CD4-positive, alpha-beta T cell (primary cell): ENCODE data around the gene SRRM5. TPM values are rescaled to one million over a fixed set of nuclear protein-coding genes. Genes with fewer than 3 reads are reported as not detected.
A peak's percentile ranks its signal among the peaks of the same experiment; 100 is the strongest.

Source experiments
- ATAC-seq: fragments of 200-7000 bp; cut with Tn5 transposase; one replicate; pipeline ENCODE4 v1.10.0; 2022; ENCODE audit warnings: mild to moderate bottlenecking; ENCODE audit not compliant: poor library complexity
- CTCF ChIA-PET: fragments of 350-600 bp; sonication (Branson Sonifier 250); formaldehyde crosslinking; loops from one replicate; lab custom pipeline; 2021; ENCODE audit warnings: antibody characterized with exemption, inconsistent platforms; lab: Charles Lee
- POLR2A ChIA-PET: fragments of 350-600 bp; sonication (Branson Sonifier 250); formaldehyde crosslinking; loops from one replicate; lab custom pipeline; 2021; ENCODE audit warnings: antibody characterized with exemption, inconsistent platforms; lab: Charles Lee
- DNase-seq, 14 experiments: peaks; one replicate each; pipeline ENCODE4 v3.0.0-alpha.2; 2013 to 2020; ENCODE audit warnings: mixed read lengths in 2 of 14
- H3K27ac ChIP-seq, 2 donors: one replicate each; pipeline versions ENCODE4 v1.5.1 to v1.7.0; 2013; ENCODE audit warnings: low read length in 2 of 2, low read depth in 1 of 2, mild to moderate bottlenecking in 1 of 2
- H3K27me3 ChIP-seq, 2 experiments: 1 replicate in 1 of 2; 2 replicates in 1 of 2; pipeline versions ENCODE4 v1.6.1 to v1.7.0; 2013; ENCODE audit warnings: low read length in 2 of 2, control low read depth in 1 of 2, mild to moderate bottlenecking in 1 of 2, moderate library complexity in 1 of 2; ENCODE audit not compliant: insufficient read depth in 2 of 2, control insufficient read depth in 1 of 2
- H3K36me3 ChIP-seq: one replicate; pipeline ENCODE4 v1.6.1; 2013; ENCODE audit warnings: low read length, control low read depth; ENCODE audit not compliant: insufficient read depth
- H3K4me1 ChIP-seq: one replicate; pipeline ENCODE4 v1.6.1; 2013; ENCODE audit warnings: low read length, control low read depth; ENCODE audit not compliant: insufficient read depth
- H3K4me3 ChIP-seq: one replicate; pipeline ENCODE4 v1.5.1; 2013; ENCODE audit warnings: mild to moderate bottlenecking, low read length, moderate library complexity
- H3K9me3 ChIP-seq, 2 experiments: 1 replicate in 1 of 2; 2 replicates in 1 of 2; pipeline versions ENCODE4 v1.6.1 to v1.7.0; 2013; ENCODE audit warnings: low read length in 2 of 2, mild to moderate bottlenecking in 2 of 2, control low read depth in 1 of 2, moderate library complexity in 1 of 2; ENCODE audit not compliant: control insufficient read depth in 1 of 2, insufficient read depth in 1 of 2
- H3K27ac Mint-ChIP-seq: one replicate; pipeline ENCODE4 v1.8.0; 2020; ENCODE audit warnings: mixed read lengths
- H3K27me3 Mint-ChIP-seq: one replicate; pipeline ENCODE4 v1.8.0; 2021; ENCODE audit warnings: mixed read lengths
- H3K36me3 Mint-ChIP-seq: one replicate; pipeline ENCODE4 v1.8.0; 2021; ENCODE audit warnings: low read depth, mixed read lengths
- H3K4me1 Mint-ChIP-seq: one replicate; pipeline ENCODE4 v1.8.0; 2021; ENCODE audit warnings: low read depth, mixed read lengths
- H3K4me3 Mint-ChIP-seq: one replicate; pipeline ENCODE4 v1.8.0; 2020; ENCODE audit warnings: mild to moderate bottlenecking, mixed read lengths
- H3K9me3 Mint-ChIP-seq: one replicate; pipeline ENCODE4 v1.8.0; 2020; ENCODE audit warnings: mixed read lengths
- CTCF ChIP-seq: fragments of 200-600 bp; IDR thresholded peaks from one replicate; pipeline ENCODE4 v1.8.0; 2022; ENCODE audit warnings: antibody characterized with exemption, mild to moderate bottlenecking
- intact Hi-C, 2 experiments: fragments of 100-400 bp; cut with DNase I in 1 of 2; cut with micrococcal nuclease in 1 of 2; formaldehyde crosslinking; loops; one replicate each; pipeline versions ENCODE4 v1.15.1 to v1.9.0; 2023 to 2025; cut with DNase I, micrococcal nuclease
- total RNA-seq, 174 experiments: library from RNA in 2 of 174; stranded (reverse) in 2 of 174; gene quantifications; one replicate each; pipeline ENCODE4 v1.2.3 and lab custom pipeline; 2021 to 2026

SRRM5 gene
- total RNA-seq, 2 experiments from 2014 or later: 0.25 to 0.56 TPM

- H3K27ac ChIP-seq: no peak overlapping the region
- H3K4me1 ChIP-seq: peaks cover 18% of the 10 kb centered on the region
- Mint-ChIP-seq H3K4me3 (peak overlapping the region; percentile 85), H3K36me3 (no peaks in the 10 kb centered on the region), H3K4me1 (peaks cover 13% of the 10 kb centered on the region), H3K9me3 (no peaks in the 10 kb centered on the region), H3K27ac (no peak overlapping the region), H3K27me3 (peaks cover 33% of the 10 kb centered on the region)
- H3K36me3 ChIP-seq: no peaks in the 10 kb centered on the region
- no peak for ATAC-seq
- POLR2A ChIA-PET: interaction anchor here (1.0 kb wide), 1 partner anchor 30 kb away, joined by 3 read pairs; no protein-coding TSS in a partner anchor
- no peak for TF ChIP-seq CTCF
- H3K4me3 ChIP-seq: no peak overlapping the region
- intact Hi-C loops: loop anchor here in 1 of 2 experiments (2.0 kb wide), 1 partner anchor 30 kb away; no protein-coding TSS in a partner anchor
- peak in 1 of 14 experiments; percentile 28 for DNase-seq
- H3K27me3 ChIP-seq: peaks cover 11 to 27% of the 10 kb centered on the region in 2 experiments
- CTCF ChIA-PET: no interaction called here
- H3K9me3 ChIP-seq: peaks cover 0 to 4% of the 10 kb centered on the region in 2 experiments
Observed at GRCh38 chr19:43638214-43638994, 26.5 kb downstream of the SRRM5 start.

- ATAC-seq (no peak), DNase-seq (peak in 1 of 14 experiments; percentile 41)
- H3K9me3 Mint-ChIP-seq: no peaks in the 10 kb centered on the region
- no peaks in the 10 kb centered on the region for H3K36me3 Mint-ChIP-seq
- Histone ChIP-seq H3K9me3 (peaks cover 0 to 4% of the 10 kb centered on the region in 2 experiments), H3K27ac (no peak overlapping the region), H3K27me3 (peaks cover 8 to 27% of the 10 kb centered on the region in 2 experiments), H3K4me1 (peaks cover 18% of the 10 kb centered on the region), H3K4me3 (no peak overlapping the region), H3K36me3 (no peaks in the 10 kb centered on the region)
- CTCF ChIA-PET: no interaction called here
- H3K4me3 Mint-ChIP-seq: peak overlapping the region; percentile 85
- POLR2A ChIA-PET: interaction anchor here (1.4 kb wide), 1 partner anchor 76 kb away, joined by 4 read pairs; no protein-coding TSS in a partner anchor
- peaks cover 33% of the 10 kb centered on the region for H3K27me3 Mint-ChIP-seq
- H3K4me1 Mint-ChIP-seq: peaks cover 13% of the 10 kb centered on the region
- TF ChIP-seq CTCF: no peak
- no peak overlapping the region for H3K27ac Mint-ChIP-seq
- intact Hi-C loops: loop anchor here in 1 of 2 experiments (2.0 kb wide), 1 partner anchor 30 kb away; no protein-coding TSS in a partner anchor
Observed at GRCh38 chr19:43638995-43639518, 27.2 kb downstream of the SRRM5 start.

- no peaks in the 10 kb centered on the region for H3K9me3 Mint-ChIP-seq
- H3K4me1 Mint-ChIP-seq: peaks cover 13% of the 10 kb centered on the region
- H3K4me3 Mint-ChIP-seq: peak within 1 kb of the TSS; percentile 85
- intact Hi-C loops: loop anchor here in 1 of 2 experiments (2.0 kb wide), 1 partner anchor 29 kb away; no protein-coding TSS in a partner anchor
- no peaks in the 10 kb centered on the region for H3K36me3 ChIP-seq
- peak; percentile 86 for ATAC-seq
- H3K4me1 ChIP-seq: peaks cover 18% of the 10 kb centered on the region
- peaks cover 0 to 4% of the 10 kb centered on the region in 2 experiments for H3K9me3 ChIP-seq
- no peaks in the 10 kb centered on the region for H3K36me3 Mint-ChIP-seq
- DNase-seq: peak; percentile 23 to 84 (median 46)
- no peak within 1 kb of the TSS for H3K27ac Mint-ChIP-seq
- peaks cover 33% of the 10 kb centered on the region for H3K27me3 Mint-ChIP-seq
- CTCF ChIA-PET: no interaction called here
- no peak for TF ChIP-seq CTCF
- peaks cover 6 to 26% of the 10 kb centered on the region in 2 experiments for H3K27me3 ChIP-seq
- H3K4me3 ChIP-seq: peak within 1 kb of the TSS; percentile 57
- POLR2A ChIA-PET: interaction anchor here (0.5 to 1.4 kb wide), 3 partner anchors 28 to 175 kb away, joined by 3 to 4 read pairs (median 4); no protein-coding TSS in a partner anchor
- H3K27ac ChIP-seq: no peak within 1 kb of the TSS
Observed at GRCh38 chr19:43639519-43640423, 27.9 kb downstream of the SRRM5 start, which contains the start of gene CADM4. Gene CADM4, minus strand, starts transcription at chr19:43639850. Its CDS starts 60 bp downstream, at chr19:43639790.
